ENCODE results near the gene IQCH.
"Not testable (repeated sequence)": the region's sequence is repeated elsewhere in the genome, so short reads cannot be mapped to it uniquely, and the experiment has no call there.

Gene IQCH

GRCh38 chr15:67358391-67358790 lies 103.8 kb downstream of the IQCH start:
- DNase-seq (ENCODE audit: low spot score), result no peak

GRCh38 chr15:67358812-67359211 lies 104.2 kb downstream of the IQCH start:
- DNase-seq (ENCODE audit: low spot score), result no peak

- DNase-seq (ENCODE audit: low spot score), result no peak
Measured at GRCh38 chr15:67359431-67360079, 105.0 kb downstream of the IQCH start.

DNA sequence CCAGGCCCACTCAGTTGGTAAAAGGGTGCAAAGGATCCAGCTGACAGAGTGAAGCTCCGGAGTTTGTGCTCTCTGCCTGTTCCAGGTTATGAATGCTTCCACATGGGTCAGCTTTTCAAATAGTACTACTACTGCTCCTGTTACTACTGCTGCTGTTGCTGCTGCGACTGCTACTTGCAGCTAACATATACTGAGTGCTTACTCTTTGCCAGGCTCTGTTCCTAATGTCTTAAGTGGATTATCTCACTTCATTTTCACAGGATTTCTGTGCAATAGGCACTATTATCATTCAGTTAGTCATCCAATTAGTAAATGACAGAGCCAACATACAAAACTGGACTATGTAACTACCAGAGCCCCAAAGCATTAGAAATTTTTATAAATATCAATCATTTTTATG lies 106.5 kb downstream of the IQCH start:
- DNase-seq (ENCODE audit: low spot score), result no peak

DNA sequence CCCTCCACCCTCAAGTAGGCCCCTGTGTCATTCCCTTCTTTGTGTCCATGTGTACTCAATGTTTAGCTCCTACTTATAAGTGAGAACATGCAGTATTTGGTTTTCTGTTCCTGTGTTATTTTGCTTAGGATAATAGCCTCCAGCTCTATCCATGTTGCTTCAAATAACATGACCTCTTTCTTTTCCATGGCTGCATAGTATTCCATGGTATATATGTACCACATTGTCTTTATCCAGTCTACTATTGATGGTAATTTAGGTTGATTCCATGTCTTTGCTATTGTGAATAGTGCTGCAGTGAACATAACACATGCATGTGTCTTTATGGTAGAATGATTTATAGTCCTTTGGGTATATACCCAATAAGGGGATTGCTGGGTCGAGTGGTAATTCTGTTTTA lies 109.1 kb downstream of the IQCH start:
- DNase-seq (ENCODE audit: low spot score), result not testable (repeated sequence)

GRCh38 chr15:67365994-67366393 lies 111.4 kb downstream of the IQCH start:
- no peak for DNase-seq (ENCODE audit: low spot score)

DNA sequence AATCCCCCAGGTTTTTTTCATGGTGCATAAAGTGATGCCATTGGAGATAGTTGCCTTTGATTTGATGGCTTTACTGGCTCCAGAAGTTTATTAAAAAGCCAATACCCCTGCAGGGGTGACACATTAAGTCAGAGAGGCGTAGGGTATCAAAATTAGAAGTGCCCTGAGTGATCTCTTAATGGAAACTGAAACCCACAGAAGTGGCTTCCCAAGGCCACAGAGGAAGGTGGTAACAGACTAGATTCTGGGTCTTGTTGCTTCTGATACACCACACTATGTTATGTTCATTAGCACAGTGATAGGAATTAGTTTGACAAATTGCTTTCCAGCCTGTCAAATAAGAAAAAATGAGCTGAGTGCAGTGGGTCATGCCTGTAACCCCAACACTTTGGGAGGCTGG lies 112.3 kb downstream of the IQCH start:
- DNase-seq (ENCODE audit: low spot score), result no peak

GRCh38 chr15:67369359-67369998 lies 114.9 kb downstream of the IQCH start:
- DNase-seq (ENCODE audit: low spot score), result no peak

GRCh38 chr15:67370206-67370954 lies 115.8 kb downstream of the IQCH start:
- no peak for DNase-seq (ENCODE audit: low spot score)

GRCh38 chr15:67372543-67372942 lies 118.0 kb downstream of the IQCH start:
- no peak for DNase-seq (ENCODE audit: low spot score)

- DNase-seq (ENCODE audit: low spot score), result no peak
Measured at GRCh38 chr15:67372986-67373675, 118.5 kb downstream of the IQCH start.

- DNase-seq (ENCODE audit: low spot score), result no peak
Measured at GRCh38 chr15:67373971-67374370, 119.4 kb downstream of the IQCH start.

DNA sequence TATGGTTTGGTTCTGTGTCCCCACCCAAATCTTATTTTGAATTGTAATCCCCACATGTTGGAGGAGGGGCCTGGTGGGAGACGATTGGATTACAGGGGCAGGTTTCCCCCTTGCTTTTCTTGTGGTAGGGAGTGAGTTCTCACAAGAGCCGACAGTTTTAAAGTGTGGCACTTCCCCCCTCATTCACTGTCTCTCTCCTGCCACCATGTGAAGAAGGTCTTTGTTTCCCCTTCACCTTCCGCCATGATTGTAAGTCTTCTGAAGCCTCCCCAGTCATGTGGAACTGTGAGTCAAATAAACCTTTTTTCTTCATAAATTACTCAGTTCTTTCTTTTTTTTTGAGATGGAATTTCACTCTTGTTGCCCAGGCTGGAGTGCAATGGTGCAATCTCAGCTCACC lies 124.9 kb downstream of the IQCH start:
- no peak for DNase-seq (ENCODE audit: low spot score)

- no peak for DNase-seq (ENCODE audit: low spot score)
Measured at GRCh38 chr15:67380921-67381320, 126.3 kb downstream of the IQCH start.

- DNase-seq (ENCODE audit: low spot score), result no peak
Measured at GRCh38 chr15:67381416-67382045, 126.9 kb downstream of the IQCH start.

- DNase-seq (ENCODE audit: low spot score), result no peak
Measured at GRCh38 chr15:67382723-67383122, 128.1 kb downstream of the IQCH start.

- DNase-seq (ENCODE audit: low spot score), result no peak
Measured at GRCh38 chr15:67383899-67384298, 129.3 kb downstream of the IQCH start.

DNA sequence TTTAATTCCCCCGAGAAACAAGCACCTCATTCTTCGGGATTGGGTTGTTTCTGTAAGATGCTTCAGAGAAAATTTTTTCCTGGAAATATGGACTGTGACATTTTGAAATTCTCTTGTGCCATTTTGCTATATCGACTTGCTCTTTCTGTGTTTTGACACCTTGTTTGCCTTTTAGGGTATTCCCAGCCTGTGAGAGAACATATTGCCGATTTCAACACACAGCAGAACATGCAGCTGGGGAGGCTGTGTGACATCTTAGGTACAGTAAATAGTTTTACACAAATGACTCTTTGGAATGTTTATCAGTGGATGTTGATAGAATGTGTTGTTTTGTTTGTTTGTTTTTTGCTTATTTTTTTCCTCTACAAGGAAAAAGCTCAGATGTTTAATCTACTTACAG lies 130.2 kb downstream of the IQCH start:
- no peak for DNase-seq (ENCODE audit: low spot score)

DNA sequence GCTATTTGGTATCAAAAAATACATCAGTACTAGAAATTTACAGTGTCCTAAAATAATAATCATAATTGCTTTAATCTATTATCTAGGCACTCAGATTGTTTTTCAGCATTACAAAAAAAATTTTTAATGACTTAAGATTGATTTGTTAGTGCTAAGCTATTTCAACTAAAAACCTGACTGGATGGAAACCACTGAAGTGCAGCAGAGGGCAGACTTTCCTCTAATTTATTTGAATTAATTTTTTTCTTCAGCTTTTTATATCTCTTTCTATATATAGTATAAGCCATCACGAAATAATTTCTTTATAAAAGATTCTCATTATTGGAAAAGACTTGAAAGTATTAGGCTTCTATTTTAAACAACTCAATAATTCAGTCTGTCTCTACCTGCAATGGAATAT lies 131.4 kb downstream of the IQCH start:
- DNase-seq (ENCODE audit: low spot score), result no peak

DNA sequence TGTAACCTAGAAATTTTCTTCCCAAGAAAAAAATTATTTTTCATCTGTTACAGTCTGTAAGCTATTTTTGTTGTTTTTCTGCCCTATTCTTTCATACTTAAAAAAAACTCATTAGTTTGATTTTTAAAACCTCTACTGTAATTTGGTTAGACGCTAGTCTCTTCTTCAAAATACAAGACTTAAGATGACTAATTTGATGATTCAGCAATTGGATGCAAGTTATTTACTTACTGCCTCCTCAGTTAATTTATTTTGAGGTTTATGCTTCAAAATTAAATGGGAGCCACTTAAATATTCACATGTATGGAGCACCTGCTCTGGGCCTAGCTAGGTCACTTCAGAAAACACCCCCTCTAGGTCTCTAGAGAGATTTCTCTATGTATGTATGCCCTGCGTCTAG lies 132.4 kb downstream of the IQCH start:
- no peak for DNase-seq (ENCODE audit: low spot score)

GRCh38 chr15:67389975-67390374 lies 135.4 kb downstream of the IQCH start:
- no peak for DNase-seq (ENCODE audit: low spot score)
